Muscle layer of duodenum (tissue), 2 donors: ENCODE results near the gene HDAC3.

Experiments used
- H3K27ac ChIP-seq: one replicate; pipeline ENCODE4 v1.7.0; 2013; ENCODE audit warnings: mild to moderate bottlenecking, low read length
- H3K27me3 ChIP-seq: one replicate; pipeline ENCODE4 v1.7.0; 2013; ENCODE audit warnings: low read depth, mild to moderate bottlenecking, control low read depth, low read length
- H3K36me3 ChIP-seq, 2 donors: one replicate each; pipeline ENCODE4 v1.7.0; 2013; ENCODE audit warnings: low read length in 2 of 2, control low read depth in 1 of 2, mild to moderate bottlenecking in 1 of 2; ENCODE audit not compliant: insufficient read depth in 2 of 2, control insufficient read depth in 1 of 2
- H3K4me1 ChIP-seq, 2 donors: one replicate each; pipeline ENCODE4 v1.7.0; 2013; ENCODE audit warnings: low read length in 2 of 2, mild to moderate bottlenecking in 2 of 2, control low read depth in 1 of 2, moderate library complexity in 1 of 2; ENCODE audit not compliant: insufficient read depth in 2 of 2, control insufficient read depth in 1 of 2
- H3K4me3 ChIP-seq, 2 donors: one replicate each; pipeline ENCODE4 v1.7.0; 2013; ENCODE audit warnings: low read length in 2 of 2, low read depth in 1 of 2, mild to moderate bottlenecking in 1 of 2
- H3K9me3 ChIP-seq, 2 donors: one replicate each; pipeline ENCODE4 v1.7.0; 2013; ENCODE audit warnings: low read length in 2 of 2, control low read depth in 1 of 2, mild to moderate bottlenecking in 1 of 2; ENCODE audit not compliant: control insufficient read depth in 1 of 2
- donor health status: healthy.

Gene HDAC3

DNA sequence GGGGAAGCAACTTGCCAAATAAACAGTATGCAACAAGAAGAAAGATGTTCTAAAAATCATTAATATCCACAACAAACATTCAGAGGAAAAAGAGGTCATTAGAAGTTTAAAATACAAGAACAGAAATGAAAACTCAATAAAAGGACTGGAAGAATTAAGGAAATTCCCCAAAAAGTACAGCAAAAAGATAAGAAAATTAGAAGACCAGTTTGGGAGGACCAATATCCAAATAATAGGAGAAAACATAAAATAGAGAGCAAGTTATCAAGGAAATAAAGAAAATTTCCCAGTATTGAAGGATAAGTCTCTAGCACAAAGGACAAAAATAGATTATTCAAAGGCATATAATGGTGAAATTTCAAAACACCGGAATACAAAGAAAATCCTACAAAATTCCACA, 39.8 kb downstream of the HDAC3 start:
- Histone ChIP-seq H3K4me3 (no peak overlapping the region), H3K9me3 (no peaks in the 10 kb centered on the region), H3K27ac (no peak overlapping the region), H3K27me3 (no peaks in the 10 kb centered on the region), H3K4me1 (no peaks in the 10 kb centered on the region), H3K36me3 (no peaks in the 10 kb centered on the region)

DNA sequence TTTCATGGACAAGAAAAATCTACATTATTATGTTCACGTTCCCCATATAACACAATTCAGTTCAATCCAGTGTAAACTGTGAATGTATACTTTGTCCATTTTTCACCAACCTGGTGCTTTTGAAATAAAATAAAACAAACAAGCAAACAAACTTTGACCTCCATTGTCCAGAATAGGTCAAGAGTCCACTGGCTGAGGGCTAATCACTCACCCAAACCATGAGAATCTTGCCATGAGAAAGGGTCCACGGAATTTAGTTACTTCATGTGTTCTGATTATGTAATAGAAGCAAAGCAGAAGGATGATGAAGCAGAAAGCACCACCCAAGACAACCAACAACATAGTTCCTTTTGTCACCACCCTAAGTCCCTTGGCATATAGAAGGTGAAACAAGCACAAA, 46.5 kb downstream of the HDAC3 start:
- Histone ChIP-seq H3K4me1 (no peaks in the 10 kb centered on the region), H3K9me3 (no peaks in the 10 kb centered on the region), H3K27ac (no peak overlapping the region), H3K4me3 (no peak overlapping the region), H3K27me3 (no peaks in the 10 kb centered on the region), H3K36me3 (peaks cover 11 to 12% of the 10 kb centered on the region in 2 donors)

DNA sequence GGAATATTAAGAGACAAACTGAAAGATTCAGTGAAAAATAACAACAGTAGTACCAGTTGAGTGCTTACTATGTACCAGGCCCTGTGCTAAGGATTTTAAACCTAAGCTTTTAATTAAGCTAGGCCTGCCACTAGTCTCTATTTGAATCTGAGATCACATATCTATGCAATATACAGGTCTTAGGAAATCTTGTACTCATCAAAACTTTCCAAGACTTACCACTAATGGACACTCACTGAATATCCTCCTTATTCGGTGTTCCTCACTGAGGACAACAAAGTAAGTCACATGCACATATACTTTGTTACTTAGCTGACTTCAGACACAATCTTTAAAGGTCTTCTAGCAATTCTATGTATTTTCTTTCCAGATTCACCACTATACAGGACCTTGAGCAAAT, 50.4 kb downstream of the HDAC3 start:
- Histone ChIP-seq H3K27ac (no peak overlapping the region), H3K4me3 (no peak overlapping the region), H3K27me3 (no peaks in the 10 kb centered on the region), H3K9me3 (no peaks in the 10 kb centered on the region), H3K36me3 (peaks cover 20 to 35% of the 10 kb centered on the region in 2 donors), H3K4me1 (no peaks in the 10 kb centered on the region)

DNA sequence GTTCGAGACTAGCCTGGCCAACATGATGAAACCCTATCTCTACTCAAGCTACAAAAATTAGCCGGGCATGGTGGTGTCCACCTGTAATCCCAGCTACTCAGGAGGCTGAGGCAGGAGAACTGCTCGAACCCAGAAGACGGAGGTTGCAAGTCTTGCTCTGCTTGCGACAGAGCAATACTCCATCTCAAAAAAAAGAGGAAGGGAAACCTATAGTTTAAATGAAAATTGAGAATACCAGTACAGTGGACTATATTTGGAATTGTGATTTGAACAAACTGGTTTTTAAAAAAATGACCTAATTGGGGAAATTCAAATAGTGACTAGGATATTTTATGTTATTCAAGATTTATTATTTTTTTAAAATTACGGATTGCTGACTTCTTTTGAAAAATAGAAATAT, 51.1 kb downstream of the HDAC3 start:
- H3K36me3 ChIP-seq: peaks cover 26 to 42% of the 10 kb centered on the region in 2 donors
- H3K4me3 ChIP-seq: no peak overlapping the region
- H3K27me3 ChIP-seq: no peaks in the 10 kb centered on the region
- no peak overlapping the region for H3K27ac ChIP-seq
- H3K4me1 ChIP-seq: no peaks in the 10 kb centered on the region
- H3K9me3 ChIP-seq: no peaks in the 10 kb centered on the region

DNA sequence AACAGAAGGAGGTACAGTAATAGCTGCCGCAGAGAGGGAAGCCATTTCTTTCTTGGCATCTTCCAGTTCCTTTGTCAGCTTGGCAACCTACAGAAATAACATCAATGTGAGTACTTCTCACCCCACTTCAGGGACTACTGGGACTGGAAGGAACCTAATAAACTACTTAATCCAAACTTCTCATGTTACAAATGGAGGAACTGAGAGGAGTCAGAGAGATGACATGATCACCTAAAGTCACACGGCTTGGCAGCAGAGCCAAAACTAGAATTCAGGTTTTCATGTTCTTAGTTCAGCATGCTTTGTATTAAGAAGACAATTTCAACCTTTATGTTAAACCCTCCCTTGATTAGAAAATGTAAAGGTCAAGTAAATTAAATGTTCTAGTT, 62.5 kb downstream of the HDAC3 start:
- Histone ChIP-seq H3K4me1 (no peaks in the 10 kb centered on the region), H3K27ac (no peak overlapping the region), H3K36me3 (peaks cover 57 to 62% of the 10 kb centered on the region in 2 donors), H3K27me3 (no peaks in the 10 kb centered on the region), H3K9me3 (no peaks in the 10 kb centered on the region), H3K4me3 (no peak overlapping the region)

DNA sequence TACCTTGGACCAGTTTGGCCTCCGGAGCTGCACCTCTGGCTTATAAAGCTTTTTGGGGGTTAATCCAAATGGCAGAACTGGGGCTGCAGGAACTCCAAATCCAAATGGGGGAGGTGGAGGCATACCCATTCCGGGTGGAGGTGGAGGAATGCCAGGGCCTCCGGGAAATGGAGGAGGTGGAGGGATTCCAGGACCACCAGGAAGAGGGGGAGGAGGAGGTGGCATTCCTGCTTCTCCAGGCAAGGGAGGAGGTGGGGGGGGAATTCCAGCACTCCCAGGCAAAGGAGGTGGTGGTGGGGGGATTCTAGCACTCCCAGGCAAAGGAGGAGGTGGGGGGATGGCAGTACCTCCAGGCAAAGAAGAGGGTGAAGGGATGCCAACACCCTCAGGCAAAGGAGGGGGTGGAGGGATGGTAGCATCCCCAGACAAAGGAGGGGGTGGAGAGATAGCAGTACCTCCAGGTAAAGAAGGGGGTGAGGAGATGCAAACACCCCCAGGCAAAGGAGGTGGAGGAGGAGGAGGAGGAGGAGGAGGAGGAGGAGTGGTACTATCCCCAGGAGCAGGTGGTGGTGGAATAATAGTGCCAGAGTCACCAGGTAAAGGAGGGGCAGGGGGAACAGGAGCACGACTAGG, 63.0 kb downstream of the HDAC3 start:
- Histone ChIP-seq H3K4me3 (no peak overlapping the region), H3K9me3 (no peaks in the 10 kb centered on the region), H3K4me1 (no peaks in the 10 kb centered on the region), H3K27ac (no peak overlapping the region), H3K36me3 (peaks cover 57 to 59% of the 10 kb centered on the region in 2 donors), H3K27me3 (no peaks in the 10 kb centered on the region)
